Dermis blood vessel endothelial cell (primary cell): Measurements from ENCODE around the gene NECAP2. TPM values are rescaled to one million over a fixed set of nuclear protein-coding genes. Genes with fewer than 3 reads are reported as not detected.
A peak's percentile ranks its signal among the peaks of the same experiment; 100 is the strongest.
"Not testable (repeated sequence)": the region's sequence is repeated elsewhere in the genome, so short reads cannot be mapped to it uniquely, and the experiment has no call there.

Experiments used
- DNase-seq: peaks from one replicate; pipeline ENCODE4 v3.0.0; 2010
- total RNA-seq: library from RNA; depleted of rRNA; stranded (reverse); fragments of >200 nt; gene quantifications from 2 replicates; pipeline ENCODE4 v1.2.3, GENCODE V29; 2014

NECAP2 gene
- total RNA-seq, 1 donor from 2014 or later = 263 TPM

- no peak for DNase-seq
Observed at GRCh38 chr1:16462773-16463330, 22.3 kb downstream of the NECAP2 start.

DNA sequence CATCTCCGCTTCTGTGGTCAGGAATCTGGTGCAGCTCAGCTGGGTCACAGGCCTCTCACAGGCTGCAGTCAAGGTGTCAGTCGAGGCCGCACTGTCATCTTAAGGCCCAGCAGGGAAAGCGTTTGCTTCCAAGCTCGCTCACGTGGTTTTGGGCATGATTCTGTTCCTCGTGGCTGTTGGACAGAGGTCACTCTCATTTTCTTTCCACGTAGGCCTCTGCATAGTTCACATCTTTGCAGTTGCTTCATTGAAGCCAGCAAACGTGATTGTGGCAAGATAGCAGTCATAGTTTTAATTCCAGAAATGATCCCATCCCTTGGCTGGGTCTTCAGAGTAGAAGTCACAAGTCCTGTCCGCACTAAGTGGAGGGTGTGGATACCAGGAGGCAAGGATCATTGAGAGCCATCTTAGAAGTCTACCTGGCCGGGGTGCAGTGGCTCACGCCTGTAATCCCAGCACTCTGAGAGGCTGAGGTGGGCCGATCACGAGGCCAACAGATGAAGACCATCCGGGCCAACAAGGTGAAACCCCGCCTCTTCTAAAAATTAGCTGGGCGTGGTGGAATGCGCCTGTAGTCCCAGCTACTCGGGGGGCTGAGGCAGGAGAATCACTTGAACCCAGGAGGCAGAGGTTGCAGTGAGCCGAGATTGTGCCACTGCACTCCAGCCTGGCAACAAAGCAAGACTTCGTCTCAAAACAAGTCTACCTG lies 24.5 kb downstream of the NECAP2 start:
- no peak for DNase-seq

DNA sequence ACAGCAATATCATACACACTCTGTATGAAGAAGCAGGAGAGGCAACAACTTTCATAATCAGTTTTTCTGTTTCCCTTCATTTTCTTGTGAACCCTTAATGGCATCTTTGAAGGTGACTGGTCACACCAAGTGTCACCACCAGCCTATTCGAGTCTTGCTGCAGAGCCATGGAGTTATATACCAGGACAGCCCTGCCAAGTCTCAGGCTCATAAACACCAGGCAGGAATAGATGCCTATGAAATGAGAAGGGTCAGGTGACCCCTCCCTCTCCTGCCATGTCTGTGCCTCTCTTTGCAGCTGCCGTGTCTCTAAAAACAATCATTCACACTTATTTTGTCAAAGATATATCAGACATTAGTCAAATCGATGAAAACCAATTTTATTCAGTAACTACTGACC lies 28.0 kb downstream of the NECAP2 start:
- DNase-seq = no peak

DNA sequence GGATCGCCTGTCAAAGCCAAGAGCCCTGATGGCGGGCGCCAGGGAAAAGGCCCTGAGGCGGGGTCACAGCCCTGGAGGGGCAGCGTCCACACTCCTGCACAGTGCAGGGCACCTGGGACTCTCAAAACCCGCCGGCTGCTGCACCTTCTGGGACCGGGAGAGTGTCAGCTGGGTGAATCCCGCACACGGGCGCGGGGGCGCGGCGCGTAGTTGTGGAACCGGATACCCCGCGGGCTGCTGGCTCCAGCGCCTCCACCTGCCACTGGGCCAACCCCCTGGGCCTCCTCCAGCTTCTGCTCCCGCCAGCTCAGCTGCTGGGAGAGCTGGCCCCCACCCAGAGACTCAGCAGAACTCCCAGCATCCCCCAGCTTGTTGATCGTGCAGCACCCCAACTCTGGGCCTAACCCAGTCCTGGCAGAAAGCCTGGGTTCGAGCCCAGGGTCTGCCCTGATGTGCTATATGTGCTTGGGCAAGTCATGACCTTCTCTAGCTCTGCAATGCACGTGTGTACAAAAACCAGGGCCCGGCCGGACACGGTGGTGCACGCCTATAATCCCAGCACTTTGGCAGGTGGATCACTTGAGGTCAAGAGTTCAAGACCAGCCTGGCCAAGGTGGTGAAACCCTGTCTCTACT lies 33.8 kb downstream of the NECAP2 start:
- no peak for DNase-seq

DNA sequence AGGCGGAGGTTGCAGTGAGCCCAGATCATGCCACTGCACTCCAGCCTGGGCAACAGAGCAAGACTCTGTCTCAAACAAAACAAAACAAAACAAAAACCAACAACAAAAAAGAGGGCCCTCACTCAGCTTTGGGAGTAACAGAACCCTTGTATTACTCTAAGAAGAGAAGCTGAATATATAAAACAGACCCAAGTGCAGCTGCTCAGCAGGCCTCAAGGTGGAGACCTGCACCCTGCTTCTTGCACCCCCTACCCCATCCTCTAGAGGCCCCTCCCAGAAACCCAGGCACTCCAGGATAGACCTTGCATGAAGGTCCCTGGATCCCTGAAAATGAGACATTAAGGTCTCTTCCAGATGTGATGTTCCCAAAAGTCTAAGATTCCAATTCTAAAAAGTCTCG lies 34.4 kb downstream of the NECAP2 start:
- peak; percentile 15 for DNase-seq

GRCh38 chr1:16475771-16476770 lies 35.5 kb downstream of the NECAP2 start:
- DNase-seq = not testable (repeated sequence)

DNA sequence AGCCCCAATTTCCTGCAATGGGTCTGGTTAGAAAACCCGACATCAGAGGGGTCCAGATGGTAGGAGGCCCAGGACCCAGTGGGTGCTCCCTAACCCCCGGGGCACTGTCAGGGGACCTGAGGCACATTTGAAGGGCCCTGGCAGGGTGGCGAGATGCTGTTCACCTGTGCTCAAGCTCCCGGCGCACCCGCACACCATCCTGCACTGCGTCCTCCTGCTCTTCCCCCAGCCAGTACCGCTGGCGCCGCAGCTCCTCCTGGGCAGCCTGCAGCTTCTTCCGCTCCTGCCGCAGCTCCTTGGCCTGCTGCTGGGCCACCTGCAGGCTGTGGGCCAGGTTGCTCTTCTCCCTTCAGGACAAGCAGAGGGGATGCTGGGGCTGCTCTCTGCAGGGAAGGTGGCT lies 37.6 kb downstream of the NECAP2 start:
- DNase-seq = no peak

- DNase-seq = not testable (repeated sequence)
Observed at GRCh38 chr1:16483146-16483545, 42.6 kb downstream of the NECAP2 start.

DNA sequence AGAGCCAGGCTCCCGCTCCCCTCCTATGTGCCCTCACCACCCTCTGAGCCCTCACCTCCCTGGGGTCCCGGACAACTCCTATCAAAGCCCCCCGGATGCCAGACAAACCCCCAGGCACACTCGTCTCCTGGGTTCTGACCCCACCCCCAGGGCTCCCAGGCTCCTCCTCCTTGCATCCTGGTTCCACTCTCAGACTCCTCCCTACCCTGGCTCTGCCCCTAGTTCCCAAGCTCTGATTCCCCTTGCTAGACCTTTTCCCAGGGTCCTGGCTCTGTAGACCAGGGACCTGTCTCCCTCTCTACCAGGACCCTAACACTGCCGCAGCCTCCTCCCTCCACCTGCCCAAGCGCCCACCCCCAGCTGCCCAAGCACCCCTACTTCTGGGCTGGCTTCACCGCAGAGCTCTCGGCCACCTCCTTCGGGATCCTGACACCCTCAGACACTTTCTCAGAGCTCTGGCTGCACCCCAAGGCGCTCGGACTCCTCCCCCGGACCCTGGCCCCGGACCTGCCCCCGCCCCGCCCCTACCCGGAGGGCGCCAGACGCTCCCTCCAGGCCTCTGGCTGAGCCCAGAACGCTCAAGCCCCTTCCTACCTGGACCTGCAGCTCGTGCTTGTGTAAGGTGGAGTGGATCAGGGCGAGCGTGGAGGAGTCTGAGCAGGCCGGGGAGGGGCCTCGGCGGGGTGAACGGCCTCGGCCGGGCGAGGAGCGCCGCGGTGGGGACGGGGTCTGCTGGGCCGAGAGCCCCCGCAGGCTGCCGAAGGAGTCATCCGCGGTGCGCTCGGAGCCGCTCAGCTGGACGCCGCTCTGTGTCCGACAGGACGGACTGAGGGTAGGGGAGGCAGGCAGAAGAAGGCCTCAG lies 43.3 kb downstream of the NECAP2 start:
- not testable (repeated sequence) for DNase-seq

DNA sequence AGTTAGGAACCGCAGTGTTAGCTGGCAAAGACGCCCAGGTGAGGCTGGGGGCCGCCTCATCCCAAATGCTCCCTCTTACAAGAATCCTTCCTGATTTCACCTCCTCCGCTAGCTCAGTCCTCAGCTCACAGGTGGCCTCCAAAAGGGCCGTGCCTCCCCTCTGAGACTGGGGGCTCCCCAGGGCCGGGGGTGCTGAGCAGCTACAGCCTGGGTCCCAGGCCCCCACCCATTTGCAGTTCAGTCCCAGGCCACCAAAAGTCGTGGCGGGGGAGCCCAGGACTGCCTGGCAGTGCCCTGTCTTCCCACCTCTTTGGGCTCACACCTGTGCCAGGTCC lies 43.9 kb downstream of the NECAP2 start:
- DNase-seq = no peak

DNA sequence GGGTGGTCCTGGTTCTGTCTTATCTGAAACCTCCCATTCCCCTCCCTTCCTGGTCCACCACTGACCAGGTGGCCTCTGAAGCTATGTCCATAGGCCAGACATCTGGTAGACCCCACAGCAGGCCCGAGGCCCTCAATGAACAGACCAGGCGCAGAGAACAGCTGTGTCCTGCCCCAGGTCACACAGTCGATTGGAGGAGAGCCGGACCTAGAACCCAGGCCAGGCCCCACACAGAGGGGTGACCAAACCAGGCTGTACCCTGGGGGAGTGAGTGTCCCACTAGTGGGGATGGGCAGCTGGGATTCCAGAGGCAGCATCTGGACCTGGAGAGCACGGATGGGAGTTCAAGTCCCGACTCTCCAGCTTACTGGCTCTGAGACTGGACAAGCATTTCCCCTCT lies 44.4 kb downstream of the NECAP2 start:
- DNase-seq = no peak

GRCh38 chr1:16486316-16486715 lies 45.8 kb downstream of the NECAP2 start:
- not testable (repeated sequence) for DNase-seq

DNA sequence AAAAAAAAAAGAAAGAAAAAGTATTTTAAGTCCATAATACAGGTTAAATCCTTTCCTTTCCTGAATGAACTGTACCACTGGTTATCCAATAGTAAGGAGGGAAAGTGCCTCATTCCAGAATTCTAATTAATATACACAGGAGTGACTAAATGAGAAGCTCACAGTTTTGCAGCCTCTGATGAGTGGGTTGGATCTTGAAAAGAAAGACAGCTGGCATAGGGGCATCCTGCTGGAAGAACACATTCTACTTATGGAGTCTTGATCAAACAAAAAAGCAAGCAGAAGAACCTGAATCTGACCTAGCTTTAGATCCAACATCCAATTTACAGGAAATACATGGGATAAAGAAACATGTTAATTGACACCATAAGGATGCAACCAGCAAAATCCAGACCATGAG lies 46.5 kb downstream of the NECAP2 start:
- not testable (repeated sequence) for DNase-seq

DNA sequence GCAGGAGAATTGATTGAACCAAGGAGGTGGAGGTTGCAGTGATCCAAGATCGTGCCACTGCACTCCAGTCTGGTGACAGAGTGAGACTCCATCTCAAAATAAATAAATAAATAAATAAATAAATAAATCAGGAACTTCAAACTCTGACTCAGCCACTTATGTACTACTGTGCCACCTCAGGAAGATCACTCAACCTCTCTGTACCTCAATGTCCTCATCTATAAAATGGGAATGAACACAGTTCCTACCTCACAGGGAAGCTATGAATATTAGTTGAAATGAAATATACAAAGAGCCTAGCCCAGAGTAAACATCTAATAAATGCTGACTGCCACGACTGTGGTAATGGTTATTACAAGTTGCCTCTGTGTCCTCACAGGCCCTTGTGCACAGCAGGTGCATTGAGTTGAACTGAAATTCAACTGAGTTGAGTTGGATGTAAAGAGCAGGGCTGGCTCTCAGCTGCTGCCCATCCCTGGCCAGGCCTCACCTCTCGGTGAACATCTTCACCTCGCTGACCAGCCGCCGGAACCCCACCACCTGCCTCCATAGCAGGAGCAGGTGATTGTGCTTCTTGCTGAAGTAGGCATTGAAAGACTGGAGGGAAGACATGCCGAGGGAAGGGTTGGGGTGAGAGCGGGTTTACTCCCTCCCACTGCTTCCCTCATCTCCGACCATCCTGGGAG lies 48.8 kb downstream of the NECAP2 start:
- not testable (repeated sequence) for DNase-seq

DNA sequence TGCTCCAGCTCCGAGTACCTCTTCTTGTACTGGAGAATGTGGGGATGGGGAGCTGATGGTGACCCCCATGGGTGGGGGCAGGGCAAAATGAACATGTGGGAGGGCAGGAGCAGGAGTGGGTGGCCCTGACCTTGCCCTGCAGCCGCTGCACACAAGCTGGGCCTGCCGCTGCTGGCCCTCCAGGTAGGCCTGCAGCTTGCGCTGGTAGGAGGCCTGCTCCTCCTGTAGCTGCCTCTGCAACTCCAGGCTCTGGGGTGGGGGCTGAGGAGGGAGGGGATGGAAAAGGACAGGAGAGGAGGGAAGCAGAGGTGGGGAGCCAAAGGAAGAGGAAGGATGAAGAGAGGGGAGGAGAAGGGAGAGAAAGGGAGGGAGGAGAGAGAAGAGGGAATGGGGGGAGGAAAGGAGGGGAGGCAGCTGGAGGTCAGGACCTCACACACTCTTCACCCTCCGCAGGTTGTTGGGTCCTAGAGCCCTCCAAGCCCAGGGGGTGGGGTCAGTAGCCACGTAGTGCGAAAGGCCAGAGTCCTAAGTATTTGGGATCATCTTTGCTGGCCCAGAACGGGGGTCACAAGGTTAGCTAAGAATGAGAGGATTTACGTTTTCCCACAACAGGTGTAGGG lies 50.6 kb downstream of the NECAP2 start:
- DNase-seq = no peak

DNA sequence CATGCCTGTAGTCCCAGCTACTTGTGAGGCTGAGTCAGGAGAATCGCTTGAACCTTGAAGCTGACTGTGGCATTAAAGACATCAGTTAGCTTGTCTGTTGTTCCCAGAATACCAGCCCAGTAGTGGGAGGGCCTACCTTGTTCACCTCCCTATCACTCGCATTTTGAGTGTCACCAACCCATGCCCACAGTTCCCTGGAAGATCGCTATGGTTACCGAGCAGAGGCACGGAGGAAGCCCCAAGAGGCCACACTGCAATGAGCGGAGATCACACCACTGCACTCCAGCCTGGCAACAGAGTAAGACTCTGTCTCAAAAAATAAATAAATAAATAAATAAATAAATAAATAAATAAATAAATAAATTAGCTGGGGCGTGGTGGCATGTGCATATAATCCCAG lies 52.4 kb downstream of the NECAP2 start:
- not testable (repeated sequence) for DNase-seq

GRCh38 chr1:16493731-16494130 lies 53.2 kb downstream of the NECAP2 start:
- not testable (repeated sequence) for DNase-seq

- DNase-seq = peak; percentile 29
Observed at GRCh38 chr1:16497474-16497904, 57.0 kb downstream of the NECAP2 start.

DNA sequence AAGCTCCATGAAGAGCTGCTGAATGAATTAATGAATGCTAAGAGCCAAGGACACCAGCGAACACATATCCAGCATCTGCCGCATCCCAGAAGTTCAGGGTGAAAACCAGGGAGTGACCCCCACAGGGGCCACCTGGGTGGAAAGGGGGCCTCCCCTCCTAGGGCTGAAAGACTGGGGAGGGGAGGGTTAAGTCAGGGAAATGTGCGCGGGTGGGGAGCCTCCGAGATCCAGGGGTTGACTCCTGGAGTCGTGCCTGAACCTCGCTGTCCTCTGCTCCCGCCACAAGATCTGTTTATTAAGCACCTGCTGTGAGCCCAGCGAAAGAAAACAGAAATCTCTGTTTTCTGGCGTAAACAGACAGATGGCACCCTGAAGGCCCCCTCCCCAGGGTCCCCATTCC lies 57.5 kb downstream of the NECAP2 start:
- DNase-seq = not testable (repeated sequence)

- peak; percentile 88 for DNase-seq
Observed at GRCh38 chr1:16498573-16499413, 58.3 kb downstream of the NECAP2 start.
